Stimulated activated CD4-positive, alpha-beta T cell treated with anti-CD3 and anti-CD28 coated beads, Interleukin-15, amount 100 ng/mL, for 24 hours (primary cell): ENCODE measurements around the gene NLGN1.
"Not testable (repeated sequence)": the region's sequence is repeated elsewhere in the genome, so short reads cannot be mapped to it uniquely, and the experiment has no call there.

Source experiments
- DNase-seq: peaks from one replicate; pipeline ENCODE4 v3.0.0-alpha.2; 2020

Gene NLGN1

DNA sequence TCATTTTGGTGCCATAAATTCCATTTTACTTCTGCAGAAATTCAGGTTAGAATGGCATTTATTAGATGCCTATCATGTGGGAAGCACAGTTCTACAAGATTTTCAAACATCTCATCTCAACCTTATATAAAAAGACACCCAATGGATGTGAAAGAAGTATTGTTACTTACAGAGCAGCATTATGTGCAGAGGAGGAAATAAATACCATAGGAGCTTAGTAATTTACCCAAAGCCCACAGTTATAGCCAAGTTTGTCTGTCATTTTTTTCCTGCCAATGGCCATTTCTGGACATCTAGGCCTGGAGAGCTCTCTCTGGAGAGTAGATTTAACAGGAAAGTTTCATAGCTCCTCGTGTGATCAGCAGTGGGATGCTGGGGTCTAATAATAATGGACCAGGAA lies 802.2 kb downstream of the NLGN1 start:
- DNase-seq: no peak

DNA sequence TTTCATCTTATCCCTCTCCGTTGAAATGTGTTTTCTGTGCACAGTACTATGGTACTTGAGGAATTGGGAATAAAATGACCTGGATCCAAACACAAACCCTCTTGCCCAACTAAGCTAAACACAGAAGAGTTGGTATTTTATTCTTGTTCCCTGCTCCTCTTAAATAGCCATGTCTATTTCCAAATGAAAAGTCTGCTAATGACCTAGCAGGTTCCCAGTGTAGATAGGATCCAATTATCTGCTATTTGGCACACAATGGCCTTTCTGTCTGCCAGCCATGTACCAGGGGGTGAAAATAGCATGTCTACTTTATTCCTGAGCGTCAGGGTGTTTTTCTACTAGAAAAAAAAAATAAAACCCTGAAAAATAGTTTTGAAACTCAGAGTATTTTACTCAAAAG lies 804.6 kb downstream of the NLGN1 start:
- DNase-seq: no peak

DNA sequence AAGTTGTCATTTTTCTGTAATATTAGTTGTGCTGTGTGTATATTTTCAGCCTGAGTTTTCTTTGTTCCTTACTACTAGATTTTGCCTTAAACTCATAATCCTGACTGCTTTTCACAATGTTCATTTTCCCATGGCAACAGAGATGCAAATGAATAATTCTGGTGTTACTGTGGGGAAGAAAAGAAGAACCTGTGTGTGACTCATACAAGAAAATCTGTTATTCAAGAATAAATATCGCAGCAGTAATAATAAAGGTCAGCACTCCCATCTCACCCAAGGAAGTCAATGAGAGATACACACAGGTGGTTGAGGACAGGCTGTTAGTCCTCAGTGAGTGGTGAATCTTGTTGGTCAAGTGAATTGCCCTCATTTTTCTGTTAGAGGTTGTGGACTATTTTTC lies 805.0 kb downstream of the NLGN1 start:
- DNase-seq: no peak

DNA sequence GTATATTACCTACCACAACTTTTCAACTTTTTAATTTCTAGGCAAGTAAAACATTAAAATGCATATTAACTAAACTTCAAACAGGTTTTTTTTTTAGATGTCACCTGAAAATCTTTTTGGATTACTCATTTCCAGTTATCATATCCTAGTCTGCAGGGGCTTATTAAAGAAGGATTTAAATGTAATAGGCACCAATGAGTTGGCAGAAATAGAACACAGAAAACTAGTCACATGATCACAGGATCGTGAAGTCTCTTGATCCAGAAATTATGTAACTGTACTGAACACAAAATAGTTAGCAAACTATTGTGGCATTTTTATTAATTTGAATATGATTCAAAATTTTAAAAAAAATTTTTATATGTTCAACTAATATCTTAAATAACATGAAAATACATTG lies 807.2 kb downstream of the NLGN1 start:
- no peak for DNase-seq

DNA sequence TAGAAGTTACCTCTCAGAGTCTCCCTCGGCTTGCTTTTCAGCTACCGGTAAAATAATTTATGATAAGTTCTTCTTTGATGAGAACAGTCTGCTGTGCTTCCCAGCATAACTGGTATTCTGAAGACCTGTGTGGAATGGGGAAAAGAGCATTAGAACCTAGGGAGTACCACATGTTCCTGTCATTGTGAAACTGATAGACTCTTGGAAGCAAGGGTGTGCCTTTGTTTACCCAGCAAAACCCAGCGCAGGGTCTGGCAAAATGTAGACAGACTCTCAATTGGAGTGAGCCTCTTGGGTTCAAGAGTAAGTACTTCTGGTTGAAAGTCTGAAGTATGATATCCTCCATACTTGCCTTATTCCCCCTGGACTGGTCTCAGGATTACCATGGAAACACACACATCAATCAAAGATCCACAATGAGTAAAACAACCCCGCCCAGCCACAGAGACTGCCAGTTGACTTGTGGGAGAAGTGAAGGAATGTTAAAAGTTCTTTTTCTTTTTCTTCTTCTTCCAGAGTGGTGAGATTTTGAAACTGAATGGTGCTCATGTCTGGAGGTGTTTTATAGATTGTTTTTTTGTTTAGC lies 809.2 kb downstream of the NLGN1 start:
- DNase-seq: no peak

DNA sequence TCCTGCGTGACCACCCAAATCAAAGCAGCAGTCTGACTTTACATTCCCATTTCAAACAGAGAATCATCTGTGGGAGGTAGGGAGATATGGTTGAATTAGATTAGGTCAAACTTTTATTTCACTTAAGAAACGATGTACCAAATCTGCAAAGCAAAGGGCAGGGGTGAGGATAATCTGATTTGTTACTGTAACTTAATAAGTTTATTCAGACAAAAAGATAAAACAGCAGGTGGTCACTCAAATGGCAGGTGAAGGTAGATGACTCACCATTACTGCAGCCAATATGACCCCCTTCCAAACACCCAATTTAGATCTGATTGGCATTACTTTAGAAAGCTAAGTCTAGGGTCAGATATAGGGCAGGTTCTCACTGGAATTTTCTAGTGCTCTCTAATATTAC lies 810.6 kb downstream of the NLGN1 start:
- DNase-seq: no peak

DNA sequence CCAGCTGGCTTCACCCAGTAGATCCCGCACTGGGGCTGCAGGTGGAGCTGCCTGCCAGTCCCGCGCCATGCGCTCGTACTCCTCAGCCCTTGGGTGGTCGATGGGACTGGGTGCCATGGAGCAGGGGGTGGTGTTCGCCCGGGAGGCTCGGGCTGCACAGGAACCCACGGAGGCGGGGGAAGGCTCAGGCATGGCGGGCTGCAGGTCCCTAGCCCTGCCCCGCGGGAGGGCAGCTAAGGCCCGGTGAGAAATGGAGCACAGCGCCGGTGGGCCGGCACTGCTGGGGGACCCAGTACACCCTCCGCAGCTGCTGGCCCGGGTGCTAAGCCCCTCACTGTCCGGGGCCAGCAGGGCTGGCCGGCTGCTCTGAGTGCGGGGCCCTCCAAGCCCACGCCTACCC lies 814.4 kb downstream of the NLGN1 start:
- DNase-seq: not testable (repeated sequence)

DNA sequence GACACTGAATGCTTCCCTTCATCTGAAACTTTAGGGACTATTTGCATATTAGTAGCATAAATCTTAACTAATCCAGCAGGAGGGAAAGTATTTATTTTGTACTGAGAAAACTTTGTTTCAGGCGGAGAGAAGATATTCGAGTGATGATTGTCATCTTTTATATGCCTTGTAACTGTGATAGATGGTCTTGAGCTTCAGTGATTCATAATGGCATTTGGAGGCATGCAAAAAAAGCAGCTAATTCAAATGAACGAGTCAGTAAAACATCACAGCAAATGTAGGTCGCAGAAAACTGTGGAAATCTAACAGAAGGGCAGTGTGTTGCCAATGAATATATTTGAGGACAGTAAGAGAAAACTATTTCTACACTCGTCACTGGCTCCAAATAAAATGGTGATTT lies 817.9 kb downstream of the NLGN1 start:
- no peak for DNase-seq

DNA sequence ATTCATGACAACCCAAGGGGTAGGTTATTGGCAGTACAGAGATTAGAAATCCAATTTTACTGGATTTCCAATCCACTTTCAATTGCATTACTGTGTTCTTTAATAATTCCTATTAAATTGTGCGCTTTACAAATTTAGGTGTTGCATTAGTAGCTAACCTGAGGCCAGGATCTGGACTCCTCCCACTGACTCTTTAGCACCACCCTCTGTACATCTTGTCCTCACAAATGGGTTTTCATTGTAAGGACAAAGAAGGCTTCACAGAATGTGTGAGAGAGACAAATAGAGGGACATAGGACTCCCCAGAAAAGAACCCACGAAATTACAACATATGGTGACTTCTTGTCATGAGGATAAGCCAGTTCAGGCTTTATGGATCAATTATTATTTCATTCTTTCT lies 818.5 kb downstream of the NLGN1 start:
- no peak for DNase-seq

DNA sequence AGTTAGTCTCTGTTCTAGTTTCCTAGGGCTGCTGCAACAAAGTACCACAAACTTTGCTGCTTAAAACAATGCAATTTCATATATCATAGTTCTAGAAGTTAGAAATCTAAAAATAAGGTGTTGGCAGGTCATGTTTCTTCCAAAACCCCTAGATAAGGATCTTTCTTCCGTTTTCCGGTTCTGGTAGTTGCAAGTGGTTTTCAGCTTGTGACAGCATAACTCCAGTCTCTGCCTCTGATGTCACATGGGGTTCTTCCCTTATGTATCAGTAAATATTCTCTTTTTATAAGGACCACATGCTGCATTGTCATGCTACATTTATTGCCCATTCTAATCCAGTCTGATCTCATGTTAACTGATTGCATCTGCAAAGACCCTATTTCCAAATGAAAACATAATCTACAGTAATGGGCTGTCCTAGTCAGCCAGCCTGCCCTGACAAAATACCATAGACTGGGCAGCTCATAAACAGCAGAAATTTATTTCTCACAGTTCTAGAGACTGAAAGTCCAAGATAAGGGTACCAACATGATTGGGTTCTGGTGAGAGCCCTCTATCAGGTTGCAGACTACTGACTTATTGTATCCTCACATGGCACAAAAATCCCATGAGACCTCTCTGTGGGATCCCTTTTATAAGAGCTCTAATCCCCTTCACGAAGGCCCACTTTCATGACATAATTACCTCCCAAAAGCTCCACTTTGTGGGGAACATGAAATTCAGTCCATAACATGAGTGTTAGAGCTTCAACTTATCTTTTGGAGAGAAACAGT lies 819.6 kb downstream of the NLGN1 start:
- no peak for DNase-seq

DNA sequence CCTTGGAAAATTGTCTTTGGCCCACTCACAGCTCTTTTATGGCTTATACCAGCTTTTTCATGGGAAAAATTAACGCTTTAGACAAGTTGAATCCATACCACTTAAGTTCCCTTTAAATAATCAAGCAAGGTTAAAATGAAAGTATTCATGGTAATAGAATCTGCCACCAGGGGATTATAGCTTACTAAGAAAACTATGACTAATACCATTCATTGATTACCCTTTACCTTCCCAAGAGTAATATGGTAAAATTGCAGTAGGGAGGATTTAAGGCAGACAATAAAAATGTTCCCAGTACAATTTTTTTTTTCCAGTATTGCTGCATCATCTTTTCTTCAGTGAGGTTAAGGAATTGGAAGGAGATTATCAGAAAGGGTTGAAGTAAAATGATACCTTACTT lies 820.5 kb downstream of the NLGN1 start:
- no peak for DNase-seq

DNA sequence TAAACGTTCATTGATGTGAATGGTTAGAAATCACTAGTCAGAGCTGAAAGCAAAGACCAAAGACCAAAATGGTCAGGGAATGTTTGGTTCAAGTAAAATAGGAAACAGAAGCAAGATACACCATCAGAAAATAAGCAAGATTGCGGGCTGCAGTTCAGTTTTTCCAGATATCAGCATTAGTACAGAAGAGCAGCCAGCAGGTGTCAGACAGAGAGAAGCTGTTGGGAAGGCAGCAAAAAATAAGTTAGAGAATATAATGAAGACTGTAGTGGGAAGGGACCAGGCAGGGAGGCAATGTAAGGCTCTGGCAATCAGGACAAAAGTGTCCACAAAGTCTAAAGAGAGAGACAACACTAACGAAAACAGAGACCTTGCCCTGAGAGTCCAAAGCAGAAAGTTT lies 822.2 kb downstream of the NLGN1 start:
- no peak for DNase-seq

DNA sequence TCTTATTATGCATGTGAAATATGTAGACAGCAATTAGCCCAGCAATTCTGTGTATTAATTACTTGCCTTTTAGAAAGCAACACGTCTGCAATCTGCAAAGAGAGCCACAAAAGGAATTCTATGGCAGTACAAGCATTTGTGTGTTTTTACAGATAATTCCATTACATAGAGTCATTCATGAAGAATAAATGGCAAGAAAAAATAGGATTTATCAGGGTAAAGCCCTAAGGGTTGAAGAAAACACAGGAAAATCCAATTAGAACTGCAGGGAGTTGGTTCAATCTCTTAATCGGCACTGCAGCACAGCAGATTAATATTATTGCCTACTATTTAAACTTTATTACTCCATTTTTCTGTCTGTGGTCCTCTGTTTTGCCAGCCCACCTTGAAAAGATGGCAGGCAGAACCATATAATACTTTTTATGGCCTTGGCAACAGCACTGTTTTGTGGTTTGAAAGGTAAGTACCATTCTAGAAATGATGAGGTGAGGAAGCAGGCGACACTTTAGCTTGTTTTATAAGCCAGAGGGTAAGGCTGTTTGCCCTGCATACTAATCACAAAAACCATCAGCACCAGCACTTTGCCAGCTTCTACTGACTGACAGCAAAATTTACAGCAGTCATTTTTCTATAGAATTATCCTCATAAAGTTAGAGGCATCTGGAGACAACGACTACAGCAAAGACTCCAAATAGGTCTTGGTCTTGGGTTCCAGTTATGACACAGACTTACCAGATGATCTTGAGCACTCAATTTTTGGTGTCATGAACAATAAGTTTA lies 823.4 kb downstream of the NLGN1 start:
- DNase-seq: no peak

DNA sequence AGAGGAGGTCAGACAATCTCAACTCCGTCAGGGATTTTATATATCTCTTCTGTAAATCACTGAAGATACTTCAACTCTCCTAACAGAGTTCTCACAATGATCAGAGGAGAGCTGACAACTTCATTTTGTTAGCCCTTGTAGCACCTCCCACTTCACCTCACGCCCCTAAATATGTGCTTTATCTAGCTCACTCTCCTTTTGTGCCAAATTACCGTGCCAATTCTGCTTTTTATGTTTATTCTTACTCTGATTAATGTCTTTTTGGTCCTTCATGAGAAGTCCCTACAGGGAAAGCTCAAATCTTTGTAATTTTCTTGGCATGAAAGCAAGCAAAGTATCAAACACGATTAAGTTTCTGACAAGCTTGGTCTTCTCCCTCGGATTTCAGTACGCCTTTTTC lies 825.5 kb downstream of the NLGN1 start:
- no peak for DNase-seq

DNA sequence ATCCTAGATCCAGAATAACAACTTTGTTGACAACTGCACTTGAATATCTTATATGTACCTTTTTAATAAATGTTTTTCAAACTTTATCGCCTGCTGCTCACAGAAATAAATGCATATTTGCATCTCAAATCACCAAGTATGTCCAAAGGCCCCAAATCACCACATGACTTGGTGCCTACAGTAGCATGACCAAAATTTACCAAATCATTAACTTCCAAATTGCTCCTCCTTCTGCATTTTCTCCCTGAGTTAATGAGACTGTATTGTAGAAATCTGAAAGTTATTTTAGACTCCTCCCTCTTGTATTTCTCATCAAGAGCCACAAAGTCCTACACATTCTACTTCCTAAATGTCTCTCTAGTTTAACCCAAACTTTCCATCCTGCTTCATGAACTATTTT lies 826.1 kb downstream of the NLGN1 start:
- DNase-seq: no peak

DNA sequence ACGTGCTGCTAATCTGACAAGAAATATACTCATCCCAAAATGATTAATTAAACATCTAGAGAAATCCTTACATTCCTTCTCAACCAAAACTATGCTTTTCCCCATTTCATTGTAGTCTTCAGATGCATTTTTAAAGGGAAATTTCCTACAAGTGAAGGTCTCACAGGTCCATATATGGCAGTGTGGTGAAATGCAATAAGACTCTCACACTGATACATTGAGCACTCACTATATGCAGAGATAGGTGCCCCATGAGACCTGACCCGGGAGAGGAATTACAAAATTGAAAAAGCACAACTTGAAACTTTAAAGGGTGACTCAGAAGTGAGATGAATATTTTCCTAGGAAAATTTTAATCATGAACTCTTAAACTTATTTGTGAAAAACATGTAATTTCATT lies 832.4 kb downstream of the NLGN1 start:
- no peak for DNase-seq

DNA sequence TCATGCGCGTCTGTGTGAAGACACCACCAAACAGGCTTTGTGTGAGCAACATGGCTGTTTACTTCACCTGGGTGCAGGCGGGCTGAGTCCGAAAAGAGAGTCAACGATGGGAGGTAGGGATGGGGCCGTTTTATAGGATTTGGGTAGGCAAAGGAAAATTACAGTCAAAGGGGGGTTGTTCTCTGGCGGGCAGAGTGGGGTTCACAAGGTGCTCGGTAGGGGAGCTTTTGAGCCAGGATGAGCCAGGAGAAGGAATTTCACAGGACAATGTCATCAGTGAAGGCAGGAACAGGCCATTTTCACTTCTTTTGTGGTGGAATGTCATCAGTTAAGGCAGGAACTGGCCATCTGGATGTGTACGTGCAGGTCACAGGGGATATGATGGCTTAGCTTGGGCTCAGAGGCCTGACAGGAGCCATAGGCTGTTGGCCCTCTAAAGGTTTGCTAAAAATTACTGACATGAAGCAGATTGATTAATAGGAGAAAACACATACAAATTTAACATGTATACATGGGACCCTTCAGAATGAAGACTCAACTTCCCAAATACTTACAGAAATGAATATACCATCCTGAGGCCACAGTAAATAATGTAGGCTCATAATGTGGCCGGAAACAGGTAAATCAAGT lies 834.6 kb downstream of the NLGN1 start:
- DNase-seq: not testable (repeated sequence)

DNA sequence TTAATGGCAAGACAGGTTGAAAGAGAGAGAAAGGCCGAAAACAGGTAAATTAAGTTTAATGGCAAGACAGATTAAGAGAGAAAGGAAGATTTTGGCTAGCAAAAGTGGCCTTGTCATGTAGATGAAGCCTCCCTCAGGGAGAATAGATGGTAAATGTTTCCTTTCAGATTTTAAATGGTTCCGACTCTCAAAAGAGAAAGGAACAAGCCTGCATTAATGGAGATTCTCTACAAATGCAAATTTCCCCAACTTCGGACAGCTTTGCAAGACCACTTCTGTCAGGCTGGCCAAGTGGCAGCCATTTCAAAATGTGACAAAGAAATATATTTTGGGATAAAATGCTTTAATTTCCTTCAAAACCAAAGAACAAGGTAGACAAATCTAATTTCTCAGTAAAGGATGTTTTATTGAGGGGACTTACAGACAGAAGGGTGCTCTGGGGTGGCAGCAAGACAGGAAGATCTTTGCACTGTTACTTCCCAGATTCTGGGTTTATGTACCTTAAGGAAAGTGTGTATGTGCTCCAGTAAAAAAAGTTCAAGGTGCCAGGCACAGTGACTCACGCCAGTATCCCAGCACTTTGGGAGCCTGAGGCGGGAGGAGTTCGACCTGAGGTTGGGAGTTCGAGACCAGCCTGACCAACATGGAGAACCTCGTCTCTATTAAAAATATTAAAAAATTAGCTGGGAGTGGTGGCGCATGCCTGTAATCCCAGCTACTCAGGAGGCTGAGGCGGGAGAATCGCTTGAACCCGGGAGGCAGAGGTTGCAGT lies 835.3 kb downstream of the NLGN1 start:
- DNase-seq: no peak

DNA sequence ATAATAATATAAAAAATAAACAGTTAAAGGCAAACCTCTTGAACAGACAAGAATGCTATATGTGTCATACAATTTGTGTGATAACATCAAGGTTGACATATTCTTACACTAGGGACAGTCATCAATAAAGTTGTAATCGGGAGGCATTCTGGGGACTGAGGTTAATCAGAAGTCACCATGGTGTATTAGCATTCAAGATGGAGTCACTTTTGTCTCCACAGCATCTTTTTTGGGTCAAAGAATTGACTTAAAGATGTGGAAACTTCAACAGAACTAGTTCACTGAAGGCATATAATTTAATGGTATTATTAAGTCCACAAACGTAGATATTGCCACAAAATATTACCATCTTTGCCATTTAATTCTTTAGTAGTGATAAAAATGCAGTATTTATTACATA lies 836.0 kb downstream of the NLGN1 start:
- no peak for DNase-seq

DNA sequence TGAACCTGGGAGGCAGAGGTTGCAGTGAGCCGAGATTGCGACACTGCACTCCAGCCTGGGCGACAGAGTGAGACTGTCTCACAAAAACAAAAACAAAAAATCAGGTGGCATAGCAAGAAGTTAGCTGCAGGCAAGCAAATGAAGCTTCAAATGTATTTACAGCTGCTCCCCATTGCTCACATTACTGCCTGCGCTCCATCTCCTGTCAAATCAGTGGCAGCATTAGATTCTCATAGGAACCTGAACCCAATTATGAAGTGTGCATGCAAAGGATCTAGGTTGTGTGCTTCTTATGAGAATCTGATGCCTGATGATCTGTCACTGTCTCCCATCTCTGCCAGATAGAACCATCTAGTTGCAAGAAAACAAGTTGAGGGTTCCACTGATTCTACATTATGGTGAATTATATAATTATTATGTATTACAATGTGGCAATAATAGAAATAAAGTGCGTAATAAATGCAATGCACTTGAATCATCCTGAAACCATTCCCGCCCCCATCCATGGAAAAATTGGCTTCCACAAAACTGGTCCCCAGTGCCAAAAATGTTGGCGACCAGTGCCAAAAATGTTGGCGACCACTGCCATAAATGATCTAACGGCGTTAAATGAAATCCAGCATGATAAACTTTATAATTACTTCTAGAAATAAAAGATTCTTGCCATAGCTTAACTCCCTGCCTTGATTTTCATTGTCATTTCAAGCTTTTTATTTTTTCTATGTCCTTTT lies 844.9 kb downstream of the NLGN1 start:
- no peak for DNase-seq

DNA sequence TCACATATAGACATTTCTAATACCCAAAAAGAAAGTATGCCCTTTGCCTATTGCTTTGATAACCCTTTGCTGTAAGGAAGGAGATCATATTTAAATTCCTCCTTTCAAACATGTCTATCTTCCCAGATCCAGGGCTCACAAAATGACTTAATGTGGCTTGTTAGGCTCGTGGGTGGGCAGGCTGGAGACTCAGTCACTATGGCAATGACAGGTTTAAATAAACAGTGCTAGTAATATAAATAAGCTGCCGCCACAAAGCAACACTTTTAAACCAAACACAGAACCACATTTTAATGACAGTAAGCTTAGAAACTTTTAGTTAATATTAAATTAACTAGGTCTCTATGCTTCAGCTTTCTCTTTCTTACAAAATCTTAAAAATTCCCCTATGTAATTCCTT lies 845.6 kb downstream of the NLGN1 start:
- DNase-seq: no peak

DNA sequence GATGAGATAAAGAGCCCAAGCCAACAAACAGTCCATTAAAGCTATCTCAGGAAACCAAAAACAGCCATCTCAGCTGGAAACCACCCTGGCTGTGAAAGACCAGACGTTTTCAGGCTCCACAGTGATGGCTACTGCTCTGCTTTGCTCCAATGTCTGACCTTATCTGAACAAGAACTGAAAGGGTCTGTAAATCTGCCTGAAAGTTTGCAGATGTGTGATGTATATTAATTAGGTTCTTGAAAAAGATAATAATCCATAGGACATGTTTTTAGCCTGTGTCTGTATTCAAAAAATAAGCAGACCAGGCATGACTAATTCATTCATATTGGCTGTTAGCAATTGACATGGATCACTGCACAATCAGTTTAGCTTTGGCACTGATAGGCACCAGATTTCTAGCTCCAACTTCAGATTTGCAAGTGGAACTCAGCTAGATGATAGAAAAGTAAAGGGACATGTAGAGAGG lies 850.2 kb downstream of the NLGN1 start:
- no peak for DNase-seq
